ENCODE data around the gene SORCS2.

SORCS2 gene

GRCh38 chr4:7146786-7147115 lies 45.6 kb upstream of the SORCS2 start:
- no peak for TF ChIP-seq FOXP2 (optimal IDR thresholded peaks at IDR 0.05; ENCODE audit: borderline replicate concordance, extremely low read depth, extremely low read length, insufficient read depth)
- TF ChIP-seq SIN3A (IDR thresholded peaks at IDR 0.05; ENCODE audit: borderline replicate concordance, insufficient read depth, low read length), result no peak
- no peak for TF ChIP-seq POLR2AphosphoS5 (IDR thresholded peaks at IDR 0.05; ENCODE audit: low read depth, low read length)
- TF ChIP-seq TAF1 (IDR thresholded peaks at IDR 0.05; ENCODE audit: borderline replicate concordance, insufficient read depth, low read length), result no peak
- no peak for TF ChIP-seq REST (IDR thresholded peaks at IDR 0.05; ENCODE audit: insufficient read depth in 1 of 2, low read depth in 2 of 2, low read length in 2 of 2)

GRCh38 chr4:7147261-7147660 lies 45.1 kb upstream of the SORCS2 start:
- TF ChIP-seq SIN3A (IDR thresholded peaks at IDR 0.05; ENCODE audit: borderline replicate concordance, insufficient read depth, low read length) (no peak), FOXP2 (optimal IDR thresholded peaks at IDR 0.05; ENCODE audit: borderline replicate concordance, extremely low read depth, extremely low read length, insufficient read depth) (no peak), POLR2AphosphoS5 (IDR thresholded peaks at IDR 0.05; ENCODE audit: low read depth, low read length) (no peak), TAF1 (IDR thresholded peaks at IDR 0.05; ENCODE audit: borderline replicate concordance, insufficient read depth, low read length) (no peak), REST (IDR thresholded peaks at IDR 0.05; ENCODE audit: insufficient read depth in 1 of 2, low read depth in 2 of 2, low read length in 2 of 2) (no peak)

DNA sequence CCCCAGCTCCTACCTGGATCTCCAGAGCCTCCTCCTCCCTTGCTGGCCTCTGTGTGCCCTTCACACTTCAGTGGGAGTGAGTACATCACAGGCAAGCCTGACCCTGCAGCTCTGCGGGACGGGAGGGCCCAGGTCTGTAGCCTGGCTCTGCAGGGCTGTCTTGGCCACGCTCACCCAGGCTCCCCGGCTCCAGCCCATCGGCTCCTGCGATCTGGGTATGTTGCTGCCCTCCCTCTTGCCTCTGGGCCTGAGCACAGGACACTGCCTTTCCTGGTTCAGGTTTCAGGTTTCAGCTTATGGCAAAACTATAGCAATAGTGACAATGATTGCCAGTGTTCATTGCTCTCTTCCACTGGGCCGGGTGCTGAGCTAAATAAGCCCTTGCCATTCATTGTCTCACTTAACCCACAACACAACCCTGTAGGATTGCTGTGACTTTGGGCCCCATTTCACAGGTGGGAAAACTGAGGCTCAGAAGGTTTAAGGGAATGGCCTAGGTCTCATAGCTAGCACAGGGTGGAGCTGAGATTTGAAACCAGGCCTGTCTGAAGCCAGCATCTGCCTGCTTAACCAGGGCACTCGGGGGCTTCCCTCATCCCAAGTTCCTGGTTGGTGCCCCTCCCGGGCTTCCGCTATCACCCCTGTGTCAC lies 44.6 kb upstream of the SORCS2 start:
- TF ChIP-seq REST (IDR thresholded peaks at IDR 0.05; ENCODE audit: insufficient read depth in 1 of 2, low read depth in 2 of 2, low read length in 2 of 2) (no peak), TAF1 (IDR thresholded peaks at IDR 0.05; ENCODE audit: borderline replicate concordance, insufficient read depth, low read length) (no peak), FOXP2 (optimal IDR thresholded peaks at IDR 0.05; ENCODE audit: borderline replicate concordance, extremely low read depth, extremely low read length, insufficient read depth) (no peak), POLR2AphosphoS5 (IDR thresholded peaks at IDR 0.05; ENCODE audit: low read depth, low read length) (no peak), SIN3A (IDR thresholded peaks at IDR 0.05; ENCODE audit: borderline replicate concordance, insufficient read depth, low read length) (no peak)

DNA sequence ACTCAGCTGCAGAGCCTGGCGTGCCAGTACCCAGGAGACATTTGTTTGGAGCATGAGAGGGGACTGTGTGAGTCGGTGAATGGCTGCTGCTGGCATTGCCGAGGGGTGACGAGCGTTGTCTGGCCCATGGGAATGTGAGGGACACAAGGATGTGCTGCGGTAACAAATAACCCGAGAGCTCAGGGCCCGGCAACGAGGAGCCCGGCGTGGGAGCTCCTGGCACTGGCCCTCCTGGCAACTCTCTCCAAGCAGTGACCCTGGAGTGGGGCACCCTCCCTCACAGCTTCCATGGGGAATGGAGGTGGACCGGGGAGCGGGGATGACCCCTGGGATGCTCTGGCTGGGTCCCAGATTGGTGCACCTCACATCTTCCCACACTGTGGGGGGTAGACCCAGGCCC lies 44.0 kb upstream of the SORCS2 start:
- TF ChIP-seq REST (IDR thresholded peaks at IDR 0.05; ENCODE audit: insufficient read depth in 1 of 2, low read depth in 2 of 2, low read length in 2 of 2), result no peak
- no peak for TF ChIP-seq SIN3A (IDR thresholded peaks at IDR 0.05; ENCODE audit: borderline replicate concordance, insufficient read depth, low read length)
- no peak for TF ChIP-seq FOXP2 (optimal IDR thresholded peaks at IDR 0.05; ENCODE audit: borderline replicate concordance, extremely low read depth, extremely low read length, insufficient read depth)
- no peak for TF ChIP-seq POLR2AphosphoS5 (IDR thresholded peaks at IDR 0.05; ENCODE audit: low read depth, low read length)
- no peak for TF ChIP-seq TAF1 (IDR thresholded peaks at IDR 0.05; ENCODE audit: borderline replicate concordance, insufficient read depth, low read length)

Measured in PFSK-1 (cell line).